GM19324 (cell line): ENCODE results near the gene MINAR1.

Experiments
- ATAC-seq: cut with Tn5 transposase; IDR thresholded peaks from one replicate; pipeline ENCODE4 v1.9.1; 2021; ENCODE audit warnings: mild to moderate bottlenecking, moderate library complexity; ENCODE audit not compliant: unreplicated experiment, low FRiP score

MINAR1 gene

GRCh38 chr15:79432345-79433275 is 474 bp downstream of the MINAR1 start:
- ATAC-seq = no peak

GRCh38 chr15:79433276-79433990 is 1.3 kb downstream of the MINAR1 start:
- no peak for ATAC-seq

- no peak for ATAC-seq
These were observed 2.2 kb downstream of the MINAR1 start for GRCh38 chr15:79434361-79434760.

- no peak for ATAC-seq
These were observed 4.1 kb downstream of the MINAR1 start for GRCh38 chr15:79436037-79436780.

GRCh38 chr15:79437275-79438000 is 5.3 kb downstream of the MINAR1 start:
- no peak for ATAC-seq

- ATAC-seq = no peak
These were observed 7.1 kb downstream of the MINAR1 start for GRCh38 chr15:79439236-79439635.

- no peak for ATAC-seq
These were observed 8.3 kb downstream of the MINAR1 start for GRCh38 chr15:79440355-79440908.

- no peak for ATAC-seq
These were observed 10.8 kb downstream of the MINAR1 start for GRCh38 chr15:79442911-79443310.

- ATAC-seq = no peak
These were observed 14.9 kb downstream of the MINAR1 start for GRCh38 chr15:79447060-79447459.

- ATAC-seq = no peak
These were observed 18.5 kb downstream of the MINAR1 start for GRCh38 chr15:79450648-79451047.

GRCh38 chr15:79451361-79451999 is 19.3 kb downstream of the MINAR1 start:
- ATAC-seq = no peak

GRCh38 chr15:79452244-79453051 is 20.3 kb downstream of the MINAR1 start:
- ATAC-seq = no peak

GRCh38 chr15:79453446-79453845 is 21.3 kb downstream of the MINAR1 start:
- no peak for ATAC-seq

- no peak for ATAC-seq
These were observed 21.9 kb downstream of the MINAR1 start for GRCh38 chr15:79454063-79454462.

- no peak for ATAC-seq
These were observed 23.2 kb downstream of the MINAR1 start for GRCh38 chr15:79455361-79455760.

GRCh38 chr15:79455943-79456342 is 23.8 kb downstream of the MINAR1 start:
- no peak for ATAC-seq

- no peak for ATAC-seq
These were observed 26.4 kb downstream of the MINAR1 start for GRCh38 chr15:79458491-79458890.

- ATAC-seq = no peak
These were observed 27.5 kb downstream of the MINAR1 start for GRCh38 chr15:79459666-79460065.
